ENCODE data around the gene FOXF2.

DNA sequence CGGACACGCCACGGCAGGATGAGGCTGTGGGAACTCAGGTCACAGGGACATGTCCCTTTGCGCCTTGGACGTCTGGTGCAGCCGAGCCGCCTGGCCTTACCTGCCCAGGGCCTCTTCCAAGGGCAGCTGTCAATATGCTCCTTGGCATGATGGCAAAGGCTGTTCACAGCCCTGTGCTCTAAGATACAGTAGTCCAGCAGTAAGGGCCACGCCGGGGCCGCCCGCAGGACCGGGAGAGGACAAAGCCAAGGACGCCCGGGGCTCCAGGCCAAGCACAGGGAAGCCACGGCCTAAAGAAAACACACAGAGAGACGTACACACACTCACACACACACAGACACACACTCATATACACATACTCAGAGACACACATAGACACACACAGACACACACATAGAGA lies 13.0 kb downstream of the FOXF2 start:
- TF ChIP-seq POLR2A (IDR thresholded peaks at IDR 0.05; ENCODE audit: low read depth, low read length) (no peak), POLR2AphosphoS5 (IDR thresholded peaks at IDR 0.05; ENCODE audit: low read depth, low read length) (no peak), TAF1 (IDR thresholded peaks at IDR 0.05; ENCODE audit: borderline replicate concordance, low read depth, low read length) (no peak)

All from GM12892 (cell line).